Endothelial cell of umbilical vein (primary cell): ENCODE results near the gene HYPK. TPM values are rescaled to one million over a fixed set of nuclear protein-coding genes. Genes with fewer than 3 reads are reported as not detected.

Source experiments
- Bru-seq: library from RNA; stranded (reverse); fragments of 400-500 nt; gene quantifications from one replicate; lab custom pipeline; 2021; lab: Mats Ljungman, UMichigan
- BruChase-seq, 2 experiments: library from RNA; stranded (reverse); fragments of 400-500 nt; gene quantifications; one replicate each; lab custom pipeline; 2021; lab: Mats Ljungman, UMichigan
- BruUV-seq: library from RNA; stranded (reverse); fragments of 400-500 nt; replicated peaks from 2 replicates; lab custom pipeline; 2021; lab: Mats Ljungman, UMichigan
- CTCF ChIA-PET: fragments of 300-600, 350-600 bp; sonication (Branson Sonifier 250); formaldehyde crosslinking; loops from one replicate; lab custom pipeline; 2021; ENCODE audit warnings: antibody characterized with exemption, inconsistent platforms; lab: Charles Lee
- POLR2A ChIA-PET: fragments of 300-600, 350-600 bp; sonication (Branson Sonifier 250); formaldehyde crosslinking; loops from one replicate; lab custom pipeline; 2021; ENCODE audit warnings: antibody characterized with exemption, inconsistent platforms; lab: Charles Lee
- DNase-seq: peaks from one replicate; pipeline ENCODE4 v3.0.0-alpha.2; 2011; ENCODE audit warnings: low read depth, low spot score
- FAIRE-seq: peaks from 2 replicates; lab custom pipeline; 2011; peaks lifted over from hg19 to GRCh38; lab: Jason Lieb, UNC
- H2AFZ ChIP-seq: 2 replicates; pipeline ENCODE4 v1.6.0; 2012; ENCODE audit warnings: low read depth, low read length, control low read depth, inconsistent platforms
- H3K27ac ChIP-seq: 2 replicates; pipeline ENCODE4 v1.5.1; 2011; ENCODE audit warnings: low read depth, mild to moderate bottlenecking, control low read depth, low read length, moderate library complexity; ENCODE audit not compliant: insufficient read depth
- H3K27me3 ChIP-seq, 2 experiments: 2 replicates each; pipeline versions ENCODE4 v1.6.0 to v1.6.1; 2011; ENCODE audit warnings: low read length in 2 of 2, mixed read lengths in 1 of 2; ENCODE audit not compliant: control insufficient read depth in 2 of 2, insufficient read depth in 2 of 2
- H3K36me3 ChIP-seq, 2 experiments: 2 replicates in 1 of 2; 3 replicates in 1 of 2; pipeline ENCODE4 v1.5.1; 2011; ENCODE audit warnings: low read length in 2 of 2, mild to moderate bottlenecking in 1 of 2, moderate library complexity in 1 of 2; ENCODE audit not compliant: control insufficient read depth in 2 of 2, insufficient read depth in 2 of 2; ENCODE audit errors: extremely low read depth in 1 of 2
- H3K4me1 ChIP-seq: 3 replicates; pipeline ENCODE4 v1.5.1; 2011; ENCODE audit warnings: mild to moderate bottlenecking, low read length; ENCODE audit not compliant: control insufficient read depth, insufficient read depth; ENCODE audit errors: extremely low read depth
- H3K4me2 ChIP-seq: 2 replicates; pipeline ENCODE4 v1.6.1; 2011; ENCODE audit warnings: low read length, control low read depth, mixed read lengths; ENCODE audit not compliant: insufficient read depth
- H3K4me3 ChIP-seq, 3 experiments: fragments of 200-600 bp in 1 of 3; sonication (generic), shearing (Covaris generic) in 1 of 3; replicated peaks in 1 of 3; 2 replicates each; pipeline ENCODE4 v1.5.1; 2011 to 2016; ENCODE audit warnings: control low read depth in 3 of 3, low read length in 3 of 3, mild to moderate bottlenecking in 2 of 3, inconsistent platforms in 1 of 3, low read depth in 1 of 3, moderate library complexity in 1 of 3; ENCODE audit not compliant: insufficient read depth in 1 of 3
- H3K79me2 ChIP-seq: 2 replicates; pipeline ENCODE4 v1.6.0; 2012; ENCODE audit warnings: low read length, inconsistent platforms; ENCODE audit not compliant: control insufficient read depth, insufficient read depth
- H3K9ac ChIP-seq: replicated peaks from 2 replicates; pipeline ENCODE3; 2011; ENCODE audit warnings: low read length, control low read depth; ENCODE audit not compliant: insufficient read depth; ENCODE audit errors: extremely low read depth
- H3K9me1 ChIP-seq: replicated peaks from 3 replicates; pipeline ENCODE4 v1.6.0; 2011; ENCODE audit warnings: mild to moderate bottlenecking, low read length; ENCODE audit not compliant: control insufficient read depth, insufficient read depth; ENCODE audit errors: extremely low read depth
- H3K9me3 ChIP-seq: replicated peaks from 2 replicates; pipeline ENCODE4 v1.5.1; 2012; ENCODE audit warnings: low read length, inconsistent platforms; ENCODE audit not compliant: control insufficient read depth, insufficient read depth
- H4K20me1 ChIP-seq: replicated peaks from 2 replicates; pipeline ENCODE3; 2011; ENCODE audit warnings: mild to moderate bottlenecking, low read length; ENCODE audit not compliant: control insufficient read depth, insufficient read depth; ENCODE audit errors: extremely low read depth
- EZH2 ChIP-seq: IDR thresholded peaks from 2 replicates; pipeline ENCODE4 v1.6.1; 2012; ENCODE audit warnings: borderline replicate concordance, low read depth, mild to moderate bottlenecking, moderate library complexity, low read length, inconsistent platforms; ENCODE audit not compliant: severe bottlenecking
- FOS ChIP-seq: IDR thresholded peaks from 2 replicates; pipeline ENCODE4 v1.6.1; 2011; ENCODE audit warnings: mild to moderate bottlenecking, low read length, moderate library complexity, borderline replicate concordance; ENCODE audit not compliant: insufficient read depth
- GATA2 ChIP-seq: IDR thresholded peaks from 2 replicates; pipeline ENCODE4 v1.7.0; 2011; ENCODE audit warnings: low read depth, mild to moderate bottlenecking, moderate library complexity, mixed read lengths, low read length; ENCODE audit not compliant: insufficient read length, insufficient read depth
- JUN ChIP-seq: IDR thresholded peaks from 2 replicates; pipeline ENCODE4 v1.6.1; 2011; ENCODE audit warnings: borderline replicate concordance, low read depth; ENCODE audit not compliant: insufficient read length, insufficient read depth
- MYC ChIP-seq: IDR thresholded peaks from one replicate; pipeline ENCODE4 v1.6.1; 2011; ENCODE audit warnings: mild to moderate bottlenecking, low read depth, low read length
- POLR2A ChIP-seq: IDR thresholded peaks from 2 replicates; pipeline ENCODE4 v1.6.1; 2012; ENCODE audit warnings: low read depth, mild to moderate bottlenecking, control low read depth, low read length
- POLR2AphosphoS5 ChIP-seq: IDR thresholded peaks from 2 replicates; pipeline ENCODE4 v1.6.1; 2012; ENCODE audit warnings: low read depth, mild to moderate bottlenecking, control low read depth, low read length, moderate library complexity; ENCODE audit not compliant: insufficient read depth
- dilution Hi-C: fragments of 300-500 bp; cut with MboI; formaldehyde crosslinking; loops from one replicate; pipeline ENCODE4 v1.15.0; 2019; ENCODE audit warnings: low sequenced_read_pairs; ENCODE audit not compliant: extremely low pct_ligation_motif_present
- intact Hi-C: fragments of 100-400 bp; cut with micrococcal nuclease; formaldehyde crosslinking; loops from one replicate; pipeline ENCODE4 v1.10.0; 2022
- long read RNA-seq: library from polyadenylated mRNA; stranded (forward); transcript quantifications from one replicate; pipeline ENCODE4 v2.0.0, GENCODE V29; 2021
- polyA minus RNA-seq, 3 experiments: library from RNA; depleted of rRNA, polyadenylated mRNA; stranded (reverse); fragments of >200 nt; gene quantifications; 1 replicate in 1 of 3; 2 replicates in 2 of 3; pipeline ENCODE4 v1.2.3, GENCODE V29; 2011
- polyA plus RNA-seq, 4 experiments: library from polyadenylated mRNA; depleted of rRNA in 3 of 4; stranded (reverse) in 3 of 4; unstranded in 1 of 4; fragments of >200 nt; gene quantifications; 2 replicates each; pipeline versions ENCODE4 v1.2.1 to v1.2.3, GENCODE V29; 2011 to 2012; ENCODE audit warnings: missing spikeins in 1 of 4
- total RNA-seq: library from RNA; stranded (reverse); gene quantifications from 2 replicates; pipeline ENCODE4 v1.2.3, GENCODE V29; 2021
- TF ChIP-seq, protein P1 (sequence below), 2 donors: IDR thresholded peaks; 1 replicate in 1 of 2; 2 replicates in 1 of 2; pipeline ENCODE4 v1.5.1; 2011; ENCODE audit warnings: low read length in 2 of 2, mild to moderate bottlenecking in 2 of 2, moderate library complexity in 2 of 2, control low read depth in 1 of 2, inconsistent platforms in 1 of 2, low read depth in 1 of 2; ENCODE audit not compliant: insufficient read depth in 1 of 2; ENCODE audit errors: extremely low read depth in 1 of 2
- TF ChIP-seq, protein P2 (sequence below): IDR thresholded peaks from 2 replicates; pipeline ENCODE4 v1.6.1; 2011; ENCODE audit not compliant: insufficient read depth, insufficient read length

HYPK gene, protein sequence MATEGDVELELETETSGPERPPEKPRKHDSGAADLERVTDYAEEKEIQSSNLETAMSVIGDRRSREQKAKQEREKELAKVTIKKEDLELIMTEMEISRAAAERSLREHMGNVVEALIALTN
- total RNA-seq: 17.8 and 19.7 TPM in 2 replicates
- polyA plus RNA-seq: 3.6 and 5.2 TPM in 2 replicates
- 3.6 and 3.7 TPM in 2 replicates for polyA plus RNA-seq (2011; cell fraction: cytosol; rRNA removed)
- polyA plus RNA-seq (2011; cell fraction: nucleus; rRNA removed): 16.0 and 18.6 TPM in 2 replicates
- 2.8 and 5.2 TPM in 2 replicates for polyA plus RNA-seq (2012)
- polyA minus RNA-seq: 5.0 and 11.6 TPM in 2 replicates
- polyA minus RNA-seq (2011; cell fraction: cytosol; rRNA and poly(A)+ RNA removed): 28.8 TPM
- polyA minus RNA-seq (2011; cell fraction: nucleus; rRNA and poly(A)+ RNA removed): 11.1 and 15.1 TPM in 2 replicates
- percentile 84 among the genes with signal in this experiment for Bru-seq, nascent RNA
- percentile 93 among the genes with signal in this experiment for BruChase-seq, experiment 1, labeled RNA remaining after a 6-hour chase
- percentile 87 among the genes with signal in this experiment for BruChase-seq, experiment 2, labeled RNA remaining after a 2-hour chase
- long read RNA-seq, transcript HYPK-202 (4 exons, 1,051 nt): major isoform, 354 of 360 reads
- long read RNA-seq, partial matches to known transcripts: 0 of 360 reads
- long read RNA-seq, other reads (novel, unspliced or antisense): 0 of 360 reads

DNA sequence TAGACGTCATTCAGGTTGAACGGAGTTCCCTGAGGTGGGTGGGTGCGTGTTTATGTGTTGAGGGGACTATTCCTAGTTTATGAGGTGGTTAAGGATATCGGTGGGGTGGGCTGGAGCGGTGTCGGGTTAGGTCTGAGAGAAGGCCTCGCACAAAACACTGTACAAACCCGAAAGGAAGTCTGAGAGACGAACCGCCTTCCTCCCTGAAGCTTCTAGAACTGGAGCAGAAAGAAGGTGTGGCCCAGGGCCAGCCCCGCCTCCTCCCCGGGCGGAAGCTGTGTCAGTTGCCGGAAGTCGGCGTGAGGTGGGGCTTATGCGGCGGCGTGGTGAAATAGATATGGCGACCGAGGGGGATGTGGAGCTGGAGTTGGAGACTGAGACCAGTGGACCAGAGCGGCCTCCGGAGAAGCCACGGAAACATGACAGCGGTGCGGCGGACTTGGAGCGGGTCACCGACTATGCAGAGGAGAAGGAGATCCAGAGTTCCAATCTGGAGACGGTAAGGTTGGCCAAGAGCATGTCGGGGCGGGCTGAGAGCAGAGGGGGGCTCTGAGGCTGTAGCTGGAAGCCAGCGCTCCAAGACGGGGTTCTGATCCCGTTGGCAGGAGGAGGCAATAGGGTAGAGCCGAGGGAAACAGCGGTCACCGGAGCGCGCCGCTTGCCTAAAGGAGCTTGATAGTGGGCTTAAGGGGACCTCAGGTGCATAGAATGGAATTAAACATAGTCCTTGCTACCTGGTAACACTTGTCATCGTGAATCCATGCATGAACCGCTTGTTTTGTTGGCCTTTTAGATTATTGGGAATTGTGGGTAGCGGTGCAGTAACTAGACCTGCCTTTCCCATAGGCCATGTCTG is at the start of gene HYPK:
HYPK (plus strand) TSS at position 314 of the 856 bp plus-strand sequence; CDS start at position 338, 24 bp downstream.
- peak within 1 kb of the TSS; percentile 64 for H2AFZ ChIP-seq
- H3K9ac ChIP-seq: peak within 1 kb of the TSS; percentile 73

More for the DNA sequence above, at the start of gene HYPK:
- POLR2A ChIA-PET: interaction anchor here (0.6 to 1.1 kb wide), 3 partner anchors 24 to 52 kb away, joined by 4 to 7 read pairs (median 4); partner anchors contain the start of genes ELL3 and MFAP1
- CTCF ChIA-PET: interaction anchor here (1.1 kb wide), 1 partner anchor 9 kb away, joined by 4 read pairs; no protein-coding TSS in a partner anchor
- Histone ChIP-seq H3K4me2 (peak within 1 kb of the TSS; percentile 77), H3K4me1 (peaks cover 10% of the 10 kb centered on the region), H3K27me3 (no peaks in the 10 kb centered on the region), H3K27ac (peak within 1 kb of the TSS; percentile 45), H3K36me3 (peaks cover 11 to 15% of the 10 kb centered on the region in 2 experiments), H3K9me3 (no peaks in the 10 kb centered on the region), H3K4me3 (peak within 1 kb of the TSS; percentile 78 to 94 (median 83)), H3K79me2 (peaks cover 12% of the 10 kb centered on the region), H3K9me1 (no peaks in the 10 kb centered on the region), H4K20me1 (no peaks in the 10 kb centered on the region)
- BruUV-seq: TSS peak; percentile 33
- intact Hi-C loops: no loop called here
- peak; percentile 92 for DNase-seq
- FAIRE-seq: peak; percentile 97
- TF ChIP-seq, protein P1, sequence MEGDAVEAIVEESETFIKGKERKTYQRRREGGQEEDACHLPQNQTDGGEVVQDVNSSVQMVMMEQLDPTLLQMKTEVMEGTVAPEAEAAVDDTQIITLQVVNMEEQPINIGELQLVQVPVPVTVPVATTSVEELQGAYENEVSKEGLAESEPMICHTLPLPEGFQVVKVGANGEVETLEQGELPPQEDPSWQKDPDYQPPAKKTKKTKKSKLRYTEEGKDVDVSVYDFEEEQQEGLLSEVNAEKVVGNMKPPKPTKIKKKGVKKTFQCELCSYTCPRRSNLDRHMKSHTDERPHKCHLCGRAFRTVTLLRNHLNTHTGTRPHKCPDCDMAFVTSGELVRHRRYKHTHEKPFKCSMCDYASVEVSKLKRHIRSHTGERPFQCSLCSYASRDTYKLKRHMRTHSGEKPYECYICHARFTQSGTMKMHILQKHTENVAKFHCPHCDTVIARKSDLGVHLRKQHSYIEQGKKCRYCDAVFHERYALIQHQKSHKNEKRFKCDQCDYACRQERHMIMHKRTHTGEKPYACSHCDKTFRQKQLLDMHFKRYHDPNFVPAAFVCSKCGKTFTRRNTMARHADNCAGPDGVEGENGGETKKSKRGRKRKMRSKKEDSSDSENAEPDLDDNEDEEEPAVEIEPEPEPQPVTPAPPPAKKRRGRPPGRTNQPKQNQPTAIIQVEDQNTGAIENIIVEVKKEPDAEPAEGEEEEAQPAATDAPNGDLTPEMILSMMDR (IDR thresholded peaks at IDR 0.05; ENCODE audit: extremely low read depth in 1 of 2, insufficient read depth in 1 of 2, low read depth in 1 of 2, low read length in 2 of 2): no peak
- TF ChIP-seq EZH2: no peak
- TF ChIP-seq, protein P2, sequence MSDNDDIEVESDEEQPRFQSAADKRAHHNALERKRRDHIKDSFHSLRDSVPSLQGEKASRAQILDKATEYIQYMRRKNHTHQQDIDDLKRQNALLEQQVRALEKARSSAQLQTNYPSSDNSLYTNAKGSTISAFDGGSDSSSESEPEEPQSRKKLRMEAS: peak; percentile 43
- TF ChIP-seq JUN: no peak
- TF ChIP-seq FOS: peak; percentile 10
- peak; percentile 96 for TF ChIP-seq POLR2A
- no peak for TF ChIP-seq GATA2
- TF ChIP-seq MYC: peak; percentile 27
- peak; percentile 96 for TF ChIP-seq POLR2AphosphoS5
- dilution Hi-C loops: no loop called here
